SK-N-SH (cell line): ENCODE measurements around the gene DIP2A. TPM values are rescaled to one million over a fixed set of nuclear protein-coding genes. Genes with fewer than 3 reads are reported as not detected.

Experiments
- CTCF ChIA-PET: fragments of 300-600, 350-600 bp; formaldehyde crosslinking; extraction: SDS; loops from one replicate; lab custom pipeline; 2021; lab: Yijun Ruan, JAX
- POLR2A ChIA-PET: fragments of 350-600 bp; sonication (Branson Sonifier 250); formaldehyde crosslinking; extraction: SDS; loops from one replicate; lab custom pipeline; 2020; ENCODE audit warnings: antibody characterized with exemption, inconsistent platforms; lab: Yijun Ruan, JAX
- DNase-seq: peaks from one replicate; pipeline ENCODE4 v3.0.0; 2012
- H2AFZ ChIP-seq: fragments of 200-600 bp; sonication (generic); 2 replicates; pipeline ENCODE4 v1.8.1; 2016; ENCODE audit warnings: antibody characterized with exemption, mild to moderate bottlenecking, low read depth
- H3F3A ChIP-seq: fragments of 200-600 bp; sonication (generic); replicated peaks from 2 replicates; pipeline ENCODE3; 2016; ENCODE audit warnings: antibody characterized with exemption, mild to moderate bottlenecking; ENCODE audit not compliant: insufficient read depth
- H3K27ac ChIP-seq, 2 experiments: fragments of 200-500 bp in 1 of 2; fragments of 200-600 bp in 1 of 2; sonication (Bioruptor generic) in 1 of 2; sonication (generic), shearing (Covaris generic) in 1 of 2; 2 replicates each; pipeline versions ENCODE4 v1.5.1 to v1.6.1; 2014 to 2016; ENCODE audit warnings: low read depth in 2 of 2, inconsistent platforms in 1 of 2, low read length in 1 of 2, mild to moderate bottlenecking in 1 of 2, mixed read lengths in 1 of 2
- H3K27me3 ChIP-seq: fragments of 200-600 bp; sonication (generic), shearing (Covaris generic); 2 replicates; pipeline ENCODE4 v1.6.1; 2016; ENCODE audit warnings: mixed run types; ENCODE audit not compliant: insufficient read depth
- H3K36me3 ChIP-seq, 2 experiments: fragments of 200-500 bp in 1 of 2; fragments of 200-600 bp in 1 of 2; sonication (Bioruptor generic) in 1 of 2; sonication (generic) in 1 of 2; replicated peaks in 1 of 2; 2 replicates each; pipeline versions ENCODE3 to v1.5.1; 2014 to 2016; ENCODE audit warnings: low read length in 1 of 2, mild to moderate bottlenecking in 1 of 2; ENCODE audit not compliant: insufficient read depth in 2 of 2, control insufficient read depth in 1 of 2
- H3K4me1 ChIP-seq, 2 experiments: fragments of 200-500 bp in 1 of 2; fragments of 200-600 bp in 1 of 2; sonication (Bioruptor generic) in 1 of 2; sonication (generic), shearing (Covaris generic) in 1 of 2; 2 replicates each; pipeline versions ENCODE4 v1.5.1 to v1.6.1; 2014 to 2016; ENCODE audit warnings: low read depth in 1 of 2, low read length in 1 of 2, mixed run types in 1 of 2; ENCODE audit not compliant: insufficient read depth in 2 of 2, control insufficient read depth in 1 of 2
- H3K4me2 ChIP-seq: fragments of 200-600 bp; sonication (generic), shearing (Covaris generic); 2 replicates; pipeline ENCODE4 v1.6.1; 2017; ENCODE audit warnings: mixed run types
- H3K4me3 ChIP-seq, 2 experiments: fragments of 200-500 bp in 1 of 2; fragments of 200-600 bp in 1 of 2; sonication (Bioruptor generic) in 1 of 2; sonication (generic), shearing (Covaris generic) in 1 of 2; 2 replicates each; pipeline versions ENCODE4 v1.5.1 to v1.8.1; 2014 to 2016; ENCODE audit warnings: low read depth in 2 of 2, inconsistent platforms in 1 of 2, low read length in 1 of 2, mild to moderate bottlenecking in 1 of 2, mixed read lengths in 1 of 2, moderate library complexity in 1 of 2
- H3K79me2 ChIP-seq: fragments of 200-600 bp; sonication (generic); 2 replicates; pipeline ENCODE4 v1.8.1; 2017; ENCODE audit warnings: mild to moderate bottlenecking; ENCODE audit not compliant: insufficient read depth
- H3K9ac ChIP-seq: fragments of 200-600 bp; sonication (generic); 2 replicates; pipeline ENCODE4 v1.6.1; 2017; ENCODE audit warnings: mixed run types
- H3K9me2 ChIP-seq: fragments of 200-600 bp; sonication (generic); 2 replicates; pipeline ENCODE4 v1.6.1; 2017; ENCODE audit warnings: mixed run types
- H3K9me3 ChIP-seq: fragments of 200-600 bp; sonication (generic); 2 replicates; pipeline ENCODE4 v1.6.1; 2017; ENCODE audit warnings: mixed run types, mild to moderate bottlenecking, moderate library complexity
- H4K20me1 ChIP-seq: fragments of 200-600 bp; sonication (generic); 2 replicates; pipeline ENCODE4 v1.6.1; 2017; ENCODE audit warnings: mild to moderate bottlenecking, mixed run types; ENCODE audit not compliant: insufficient read depth
- EP300 ChIP-seq, 2 experiments: IDR thresholded peaks; 2 replicates each; pipeline versions ENCODE4 v1.4.0 to v1.6.1; 2012; ENCODE audit warnings: borderline replicate concordance in 1 of 2, low read depth in 1 of 2, low read length in 1 of 2
- EZH2phosphoT487 ChIP-seq: fragments of 200-600 bp; sonication (generic); IDR thresholded peaks from 2 replicates; pipeline ENCODE4 v1.6.1; 2017; ENCODE audit warnings: low read depth, mixed run types, mild to moderate bottlenecking, antibody characterized with exemption, moderate library complexity, borderline replicate concordance
- FOSL2 ChIP-seq: IDR thresholded peaks from 2 replicates; pipeline ENCODE4 v1.4.0; 2012; ENCODE audit warnings: low read depth, mild to moderate bottlenecking, moderate library complexity, borderline replicate concordance
- FOXJ3 ChIP-seq: sonication (generic); formaldehyde crosslinking; IDR thresholded peaks from 2 replicates; pipeline ENCODE4 v1.5.1; 2020; ENCODE audit warnings: mild to moderate bottlenecking, missing genetic modification reagents
- FOXM1 ChIP-seq: IDR thresholded peaks from 2 replicates; pipeline ENCODE4 v1.4.0; 2012; ENCODE audit warnings: low read depth, mild to moderate bottlenecking
- MAX ChIP-seq: IDR thresholded peaks from 2 replicates; pipeline ENCODE4 v1.4.0; 2012; ENCODE audit warnings: low read depth
- NRF1 ChIP-seq: IDR thresholded peaks from 2 replicates; pipeline ENCODE4 v1.6.1; 2012; ENCODE audit warnings: low read depth, mild to moderate bottlenecking, low read length
- PBX3 ChIP-seq: IDR thresholded peaks from 2 replicates; pipeline ENCODE4; 2012
- RAD21 ChIP-seq: IDR thresholded peaks from 2 replicates; pipeline ENCODE4 v1.6.1; 2012; ENCODE audit warnings: mild to moderate bottlenecking, low read length
- RFX5 ChIP-seq: IDR thresholded peaks from 2 replicates; pipeline ENCODE4 v1.6.1; 2012; ENCODE audit warnings: mild to moderate bottlenecking, improper control_type of control experiment, low read length
- RXRA ChIP-seq: IDR thresholded peaks from 2 replicates; pipeline ENCODE4 v1.4.0; 2012; ENCODE audit warnings: low read depth, mild to moderate bottlenecking, borderline replicate concordance
- TAF1 ChIP-seq: IDR thresholded peaks from 2 replicates; pipeline ENCODE4 v1.6.1; 2012; ENCODE audit warnings: low read depth, mild to moderate bottlenecking, low read length, moderate library complexity, borderline replicate concordance
- TEAD4 ChIP-seq: IDR thresholded peaks from 2 replicates; pipeline ENCODE4 v1.4.0; 2012; ENCODE audit warnings: mild to moderate bottlenecking, borderline replicate concordance; ENCODE audit not compliant: insufficient read depth
- USF1 ChIP-seq: IDR thresholded peaks from 2 replicates; pipeline ENCODE4 v1.4.0; 2012; ENCODE audit warnings: low read depth, borderline replicate concordance
- YY1 ChIP-seq: IDR thresholded peaks from 2 replicates; pipeline ENCODE4 v1.4.0; 2012; ENCODE audit warnings: low read depth, mild to moderate bottlenecking
- WGBS: methylation state at CpG from one replicate; pipeline ENCODE4 v1.1.6; 2017; ENCODE audit warnings: low lambda C conversion rate; 5-methylcytosine and 5-hydroxymethylcytosine counted together
- polyA plus RNA-seq, 3 experiments: library from polyadenylated mRNA; depleted of rRNA; stranded (reverse); fragments of >200 nt; gene quantifications; 2 replicates each; pipeline ENCODE4 v1.2.3, GENCODE V29; 2012
- TF ChIP-seq, protein P1 (sequence below): IDR thresholded peaks from 2 replicates; pipeline ENCODE4 v1.4.0; 2012; ENCODE audit warnings: low read depth, borderline replicate concordance
- TF ChIP-seq, protein P2 (sequence below): IDR thresholded peaks from 2 replicates; pipeline ENCODE4 v1.6.1; 2012; ENCODE audit warnings: mild to moderate bottlenecking, low read depth, low read length, moderate library complexity

Gene DIP2A
- polyA plus RNA-seq, 1 of the 3 experiments (the other 2 are of a cell fraction), result 26.9 TPM

GRCh38 chr21:46442938-46443337 is 15.8 kb upstream of the DIP2A start:
- POLR2A ChIA-PET, result no interaction called here
- no peak overlapping the region for H3K4me3 ChIP-seq
- no peak overlapping the region; a peak in 1 of 4 replicates for H3K27ac ChIP-seq
- no peaks in the 10 kb centered on the region for H3K4me1 ChIP-seq
- 0 out of 2 replicates have a peak, but pooled peaks cover 10% of the 10 kb centered on the region for H3K79me2 ChIP-seq
- H3K9me2 ChIP-seq, result no peaks in the 10 kb centered on the region
- H3K4me2 ChIP-seq, result no peak overlapping the region
- no peaks in the 10 kb centered on the region for H4K20me1 ChIP-seq
- no peak overlapping the region for H3K9ac ChIP-seq
- 94% methylated on average over 5 of the region's 15 CpGs for WGBS
- peaks cover 23 to 67% of the 10 kb centered on the region in 2 experiments for H3K36me3 ChIP-seq
- H2AFZ ChIP-seq, result no peak overlapping the region
- no peaks in the 10 kb centered on the region for H3K9me3 ChIP-seq
- no peaks in the 10 kb centered on the region for H3K27me3 ChIP-seq
- H3F3A ChIP-seq, result peaks cover 9% of the 10 kb centered on the region
- DNase-seq, result no peak
- CTCF ChIA-PET, result no interaction called here
- TF ChIP-seq MAX (no peak), EP300 (IDR thresholded peaks at IDR 0.05; ENCODE audit: borderline replicate concordance in 1 of 2, low read depth in 1 of 2, low read length in 1 of 2) (no peak), FOXJ3 (CRISPR knock-in tag) (no peak), NRF1 (no peak), USF1 (no peak), YY1 (no peak), RAD21 (no peak), FOXM1 (no peak), TAF1 (no peak)

- no peak overlapping the region for H3K9ac ChIP-seq
- 93% methylated on average over 7 of the region's 8 CpGs for WGBS
- TF ChIP-seq, protein P1, sequence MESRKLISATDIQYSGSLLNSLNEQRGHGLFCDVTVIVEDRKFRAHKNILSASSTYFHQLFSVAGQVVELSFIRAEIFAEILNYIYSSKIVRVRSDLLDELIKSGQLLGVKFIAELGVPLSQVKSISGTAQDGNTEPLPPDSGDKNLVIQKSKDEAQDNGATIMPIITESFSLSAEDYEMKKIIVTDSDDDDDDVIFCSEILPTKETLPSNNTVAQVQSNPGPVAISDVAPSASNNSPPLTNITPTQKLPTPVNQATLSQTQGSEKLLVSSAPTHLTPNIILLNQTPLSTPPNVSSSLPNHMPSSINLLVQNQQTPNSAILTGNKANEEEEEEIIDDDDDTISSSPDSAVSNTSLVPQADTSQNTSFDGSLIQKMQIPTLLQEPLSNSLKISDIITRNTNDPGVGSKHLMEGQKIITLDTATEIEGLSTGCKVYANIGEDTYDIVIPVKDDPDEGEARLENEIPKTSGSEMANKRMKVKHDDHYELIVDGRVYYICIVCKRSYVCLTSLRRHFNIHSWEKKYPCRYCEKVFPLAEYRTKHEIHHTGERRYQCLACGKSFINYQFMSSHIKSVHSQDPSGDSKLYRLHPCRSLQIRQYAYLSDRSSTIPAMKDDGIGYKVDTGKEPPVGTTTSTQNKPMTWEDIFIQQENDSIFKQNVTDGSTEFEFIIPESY, result no peak
- TF ChIP-seq PBX3 (no peak), YY1 (no peak), EZH2phosphoT487 (no peak), USF1 (no peak), MAX (no peak), FOSL2 (no peak), FOXM1 (no peak), TEAD4 (no peak), RXRA (no peak), RFX5 (no peak)
- TF ChIP-seq, protein P2, sequence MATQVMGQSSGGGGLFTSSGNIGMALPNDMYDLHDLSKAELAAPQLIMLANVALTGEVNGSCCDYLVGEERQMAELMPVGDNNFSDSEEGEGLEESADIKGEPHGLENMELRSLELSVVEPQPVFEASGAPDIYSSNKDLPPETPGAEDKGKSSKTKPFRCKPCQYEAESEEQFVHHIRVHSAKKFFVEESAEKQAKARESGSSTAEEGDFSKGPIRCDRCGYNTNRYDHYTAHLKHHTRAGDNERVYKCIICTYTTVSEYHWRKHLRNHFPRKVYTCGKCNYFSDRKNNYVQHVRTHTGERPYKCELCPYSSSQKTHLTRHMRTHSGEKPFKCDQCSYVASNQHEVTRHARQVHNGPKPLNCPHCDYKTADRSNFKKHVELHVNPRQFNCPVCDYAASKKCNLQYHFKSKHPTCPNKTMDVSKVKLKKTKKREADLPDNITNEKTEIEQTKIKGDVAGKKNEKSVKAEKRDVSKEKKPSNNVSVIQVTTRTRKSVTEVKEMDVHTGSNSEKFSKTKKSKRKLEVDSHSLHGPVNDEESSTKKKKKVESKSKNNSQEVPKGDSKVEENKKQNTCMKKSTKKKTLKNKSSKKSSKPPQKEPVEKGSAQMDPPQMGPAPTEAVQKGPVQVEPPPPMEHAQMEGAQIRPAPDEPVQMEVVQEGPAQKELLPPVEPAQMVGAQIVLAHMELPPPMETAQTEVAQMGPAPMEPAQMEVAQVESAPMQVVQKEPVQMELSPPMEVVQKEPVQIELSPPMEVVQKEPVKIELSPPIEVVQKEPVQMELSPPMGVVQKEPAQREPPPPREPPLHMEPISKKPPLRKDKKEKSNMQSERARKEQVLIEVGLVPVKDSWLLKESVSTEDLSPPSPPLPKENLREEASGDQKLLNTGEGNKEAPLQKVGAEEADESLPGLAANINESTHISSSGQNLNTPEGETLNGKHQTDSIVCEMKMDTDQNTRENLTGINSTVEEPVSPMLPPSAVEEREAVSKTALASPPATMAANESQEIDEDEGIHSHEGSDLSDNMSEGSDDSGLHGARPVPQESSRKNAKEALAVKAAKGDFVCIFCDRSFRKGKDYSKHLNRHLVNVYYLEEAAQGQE, result no peak
Observed at GRCh38 chr21:46443910-46444309, 14.8 kb upstream of the DIP2A start.

More at GRCh38 chr21:46443910-46444309, 14.8 kb upstream of the DIP2A start:
- Histone ChIP-seq H3K27ac (no peak overlapping the region; a peak in 1 of 4 replicates), H4K20me1 (no peaks in the 10 kb centered on the region), H3F3A (peaks cover 9% of the 10 kb centered on the region), H3K4me1 (no peaks in the 10 kb centered on the region), H3K4me3 (no peak overlapping the region), H3K9me3 (no peaks in the 10 kb centered on the region), H3K36me3 (peaks cover 25 to 62% of the 10 kb centered on the region in 2 experiments), H3K9me2 (no peaks in the 10 kb centered on the region), H3K27me3 (no peaks in the 10 kb centered on the region), H3K4me2 (no peak overlapping the region), H2AFZ (no peak overlapping the region), H3K79me2 (peaks cover 20% of the 10 kb centered on the region; the same call in 1 of the 2 replicates)
- no peak for DNase-seq
- POLR2A ChIA-PET, result no interaction called here
- CTCF ChIA-PET, result no interaction called here
